H9 (cell line): ENCODE results near the gene DIP2A. TPM values are rescaled to one million over a fixed set of nuclear protein-coding genes. Genes with fewer than 3 reads are reported as not detected.

Experiments used
- DNase-seq: peaks from one replicate; pipeline ENCODE4 v3.0.0-alpha.2; 2017
- H2AFZ ChIP-seq: one replicate; pipeline ENCODE4 v1.6.1; 2013; ENCODE audit warnings: mild to moderate bottlenecking, low read length, control low read depth, moderate library complexity
- H2AK5ac ChIP-seq: 2 replicates; pipeline ENCODE4 v1.6.1; 2013; ENCODE audit warnings: low read length, control low read depth, mixed read lengths; ENCODE audit not compliant: insufficient read length
- H2BK120ac ChIP-seq: one replicate; pipeline ENCODE4 v1.6.1; 2013; ENCODE audit warnings: low read depth, mild to moderate bottlenecking, low read length, control low read depth, inconsistent platforms; ENCODE audit not compliant: poor library complexity, severe bottlenecking
- H2BK12ac ChIP-seq: 2 replicates; pipeline ENCODE4 v1.6.1; 2013; ENCODE audit warnings: low read length, control low read depth, mixed read lengths, low read depth; ENCODE audit not compliant: insufficient read length
- H2BK15ac ChIP-seq: 2 replicates; pipeline ENCODE4 v1.6.1; 2013; ENCODE audit warnings: low read depth, low read length, control low read depth
- H2BK20ac ChIP-seq: one replicate; pipeline ENCODE4 v1.6.1; 2013; ENCODE audit warnings: low read depth, mild to moderate bottlenecking, low read length, control low read depth, inconsistent platforms; ENCODE audit not compliant: poor library complexity, severe bottlenecking
- H2BK5ac ChIP-seq: 2 replicates; pipeline ENCODE4 v1.6.1; 2013; ENCODE audit warnings: low read length, control low read depth, mixed read lengths; ENCODE audit not compliant: insufficient read length
- H3K14ac ChIP-seq: 2 replicates; pipeline ENCODE4 v1.6.1; 2013; ENCODE audit warnings: low read length, control low read depth; ENCODE audit not compliant: insufficient read depth
- H3K18ac ChIP-seq: 2 replicates; pipeline ENCODE4 v1.6.1; 2013; ENCODE audit warnings: low read depth, mild to moderate bottlenecking, mixed read lengths, low read length, control low read depth; ENCODE audit not compliant: insufficient read length
- H3K23ac ChIP-seq: 2 replicates; pipeline ENCODE4 v1.6.1; 2013; ENCODE audit warnings: low read length, control low read depth, mixed read lengths, low read depth; ENCODE audit not compliant: insufficient read length
- H3K23me2 ChIP-seq: 2 replicates; pipeline ENCODE4 v1.6.1; 2013; ENCODE audit warnings: low read depth, mild to moderate bottlenecking, mixed read lengths, low read length, control low read depth; ENCODE audit not compliant: insufficient read length, poor library complexity, severe bottlenecking
- H3K27ac ChIP-seq: 2 replicates; pipeline ENCODE4 v1.5.1; 2013; ENCODE audit warnings: low read length, control low read depth, mixed read lengths, low read depth; ENCODE audit not compliant: insufficient read length
- H3K27me3 ChIP-seq: 2 replicates; pipeline ENCODE4 v1.6.1; 2013; ENCODE audit warnings: low read length, control low read depth, inconsistent platforms; ENCODE audit not compliant: insufficient read depth
- H3K4ac ChIP-seq: 2 replicates; pipeline ENCODE4 v1.6.1; 2013; ENCODE audit warnings: low read depth, mild to moderate bottlenecking, control low read depth, inconsistent platforms, low read length, moderate library complexity
- H3K4me1 ChIP-seq: 2 replicates; pipeline ENCODE4 v1.6.1; 2013; ENCODE audit warnings: low read length, control low read depth, inconsistent platforms; ENCODE audit not compliant: insufficient read depth
- H3K4me2 ChIP-seq: 2 replicates; pipeline ENCODE4 v1.6.1; 2013; ENCODE audit warnings: low read length, control low read depth, mixed read lengths; ENCODE audit not compliant: insufficient read length, insufficient read depth
- H3K56ac ChIP-seq: 2 replicates; pipeline ENCODE4 v1.6.1; 2013; ENCODE audit warnings: low read depth, mild to moderate bottlenecking, mixed read lengths, low read length, control low read depth; ENCODE audit not compliant: insufficient read length
- H3K79me1 ChIP-seq: 2 replicates; pipeline ENCODE4 v1.6.1; 2013; ENCODE audit warnings: low read depth, mild to moderate bottlenecking, moderate library complexity, low read length, control low read depth, inconsistent platforms; ENCODE audit not compliant: insufficient read depth, poor library complexity, severe bottlenecking
- H3K79me2 ChIP-seq: 2 replicates; pipeline ENCODE4 v1.6.1; 2013; ENCODE audit warnings: low read length, control low read depth, inconsistent platforms; ENCODE audit not compliant: insufficient read depth
- H3K9ac ChIP-seq: 2 replicates; pipeline ENCODE4 v1.6.1; 2013; ENCODE audit warnings: low read length, control low read depth, mixed read lengths; ENCODE audit not compliant: insufficient read length; ENCODE audit errors: extremely low read depth
- H3K9me3 ChIP-seq: one replicate; pipeline ENCODE4 v1.6.1; 2013; ENCODE audit warnings: low read depth, low read length, inconsistent platforms; ENCODE audit not compliant: control insufficient read depth
- H3T11ph ChIP-seq: one replicate; pipeline ENCODE4 v1.6.1; 2013; ENCODE audit warnings: mild to moderate bottlenecking, low read length, control low read depth, inconsistent platforms
- H4K20me1 ChIP-seq: one replicate; pipeline ENCODE4 v1.6.1; 2013; ENCODE audit not compliant: control insufficient read depth, insufficient read length, insufficient read depth
- H4K5ac ChIP-seq: 2 replicates; pipeline ENCODE4 v1.6.1; 2013; ENCODE audit warnings: low read depth, mild to moderate bottlenecking, mixed read lengths, low read length, control low read depth; ENCODE audit not compliant: insufficient read length
- H4K8ac ChIP-seq: replicated peaks from 2 replicates; pipeline ENCODE4 v1.6.1; 2013; ENCODE audit warnings: low read length, control low read depth, mixed read lengths, low read depth; ENCODE audit not compliant: insufficient read length
- H4K91ac ChIP-seq: 2 replicates; pipeline ENCODE4 v1.6.1; 2013; ENCODE audit warnings: low read depth, mild to moderate bottlenecking, moderate library complexity, mixed read lengths, low read length, control low read depth; ENCODE audit not compliant: insufficient read length
- H3K27ac Mint-ChIP-seq, 3 experiments: 2 replicates in 2 of 3; 3 replicates in 1 of 3; pipeline ENCODE4 v1.8.0; 2020 to 2021; ENCODE audit warnings: mixed read lengths in 3 of 3, mild to moderate bottlenecking in 1 of 3, moderate library complexity in 1 of 3
- H3K27me3 Mint-ChIP-seq: 2 replicates; pipeline ENCODE4 v1.8.0; 2021; ENCODE audit warnings: low read depth, mild to moderate bottlenecking, moderate library complexity, mixed read lengths
- H3K36me3 Mint-ChIP-seq, 3 experiments: 2 replicates in 2 of 3; 3 replicates in 1 of 3; pipeline ENCODE4 v1.8.0; 2020 to 2021; ENCODE audit warnings: low read depth in 3 of 3, mixed read lengths in 3 of 3; ENCODE audit not compliant: insufficient read depth in 1 of 3
- H3K4me1 Mint-ChIP-seq, 2 experiments: 2 replicates each; pipeline ENCODE4 v1.8.0; 2020; ENCODE audit warnings: mixed read lengths in 2 of 2
- H3K4me3 Mint-ChIP-seq, 2 experiments: 2 replicates in 1 of 2; 3 replicates in 1 of 2; pipeline ENCODE4 v1.8.0; 2020 to 2021; ENCODE audit warnings: mild to moderate bottlenecking in 2 of 2, mixed read lengths in 2 of 2, moderate library complexity in 1 of 2
- H3K9me3 Mint-ChIP-seq, 2 experiments: 2 replicates in 1 of 2; 3 replicates in 1 of 2; pipeline ENCODE4 v1.8.0; 2020; ENCODE audit warnings: mild to moderate bottlenecking in 2 of 2, mixed read lengths in 2 of 2, moderate library complexity in 1 of 2
- CTCF ChIP-seq: fragments of 200-600 bp; sonication (generic); conservative IDR thresholded peaks from 3 replicates; pipeline ENCODE4 v1.8.0; 2021; ENCODE audit warnings: antibody characterized with exemption, mild to moderate bottlenecking
- WGBS: extraction: QIAGEN DNeasy Blood & Tissue Kit; methylation state at CpG from one replicate; pipeline ENCODE4 v1.1.7; 2013; ENCODE audit warnings: missing lambda C conversion rate, low lambda C conversion rate, mixed read lengths; ENCODE audit not compliant: insufficient read length; ENCODE audit errors: extremely low coverage; 5-methylcytosine and 5-hydroxymethylcytosine counted together
- total RNA-seq: library from RNA; stranded (reverse); gene quantifications from 2 replicates; pipeline ENCODE4 v1.2.1, GENCODE V29; 2021

The DIP2A gene
- total RNA-seq, 1 experiment from 2014 or later = 25.2 TPM

- no peak overlapping the region for H2BK20ac ChIP-seq
- H2BK12ac ChIP-seq = no peak overlapping the region
- H3K14ac ChIP-seq = no peak overlapping the region
- no peak overlapping the region for H4K91ac ChIP-seq
- peak overlapping the region; percentile 83 to 91 for H3K4me3 Mint-ChIP-seq
- H3K27me3 ChIP-seq = no peaks in the 10 kb centered on the region
- no peak overlapping the region for H3K4ac ChIP-seq
- no peaks in the 10 kb centered on the region; a peak in 1 of 5 replicates for H3K9me3 Mint-ChIP-seq
- peak overlapping the region; percentile 72 for H3K4me2 ChIP-seq
- TF ChIP-seq CTCF = no peak
- H3K9me3 ChIP-seq = no peaks in the 10 kb centered on the region
- no peak overlapping the region for H3K18ac ChIP-seq
- no peak overlapping the region for H2BK5ac ChIP-seq
- H3T11ph ChIP-seq = no peak overlapping the region
- no peak overlapping the region for H2AFZ ChIP-seq
- no peaks in the 10 kb centered on the region for H3K79me1 ChIP-seq
- DNase-seq = peak; percentile 48
- no peaks in the 10 kb centered on the region; the same call in 1 of the 2 replicates for H3K79me2 ChIP-seq
- H4K20me1 ChIP-seq = no peaks in the 10 kb centered on the region
- H3K36me3 Mint-ChIP-seq = peaks cover 3 to 33% (median 31%) of the 10 kb centered on the region in 3 experiments
- H2BK15ac ChIP-seq = no peak overlapping the region
- H3K4me1 ChIP-seq = no peaks in the 10 kb centered on the region
- H4K8ac ChIP-seq = no peak overlapping the region
- H4K5ac ChIP-seq = no peak overlapping the region
- H3K23me2 ChIP-seq = peaks cover 8% of the 10 kb centered on the region
- H3K4me1 Mint-ChIP-seq = peaks cover 11 to 21% of the 10 kb centered on the region in 2 experiments
- H3K23ac ChIP-seq = no peak overlapping the region
- H2BK120ac ChIP-seq = no peak overlapping the region
- H3K9ac ChIP-seq = no peak overlapping the region
- H2AK5ac ChIP-seq = no peak overlapping the region
- no peak overlapping the region for H3K27ac ChIP-seq
- no peaks in the 10 kb centered on the region for H3K27me3 Mint-ChIP-seq
- peak overlapping the region in 1 of 3 experiments; percentile 85; a peak in 1 of 7 replicates for H3K27ac Mint-ChIP-seq
- no CpG with 5 or more reads among the region's 41 CpGs for WGBS
- H3K56ac ChIP-seq = no peak overlapping the region
Measured at GRCh38 chr21:46459356-46460112, 843 bp downstream of the DIP2A start.
